Ovary (tissue), 9 donors: Measurements from ENCODE around the gene COMMD9. TPM values are rescaled to one million over a fixed set of nuclear protein-coding genes. Genes with fewer than 3 reads are reported as not detected.

ENCODE experiments used
- DNase-seq, 5 donors: peaks; one replicate each; pipeline ENCODE4 v3.0.0-alpha.2; 2019 to 2020
- H3K27ac ChIP-seq, 2 donors: fragments of 200-600 bp; one replicate each; pipeline versions ENCODE4 v1.5.1 to v1.8.0; 2019 to 2022
- H3K27me3 ChIP-seq: fragments of 200-600 bp; one replicate; pipeline ENCODE4 v1.8.0; 2022
- H3K36me3 ChIP-seq: fragments of 200-600 bp; sonication (generic); one replicate; pipeline ENCODE4 v1.5.1; 2019
- H3K4me1 ChIP-seq: one replicate; pipeline ENCODE4 v1.8.1; 2013; ENCODE audit warnings: mild to moderate bottlenecking, moderate library complexity; ENCODE audit not compliant: insufficient read depth
- H3K4me3 ChIP-seq: fragments of 200-600 bp; sonication (generic); one replicate; pipeline ENCODE4 v1.5.1; 2017
- H3K9me3 ChIP-seq, 2 donors: fragments of 200-600 bp in 1 of 2; sonication (generic) in 1 of 2; one replicate each; pipeline versions ENCODE4 v1.5.1 to v1.8.1; 2013 to 2019; ENCODE audit warnings: mild to moderate bottlenecking in 1 of 2, moderate library complexity in 1 of 2
- CTCF ChIP-seq, 3 donors: fragments of 450-650 bp in 2 of 3; fragments of 200-600 bp in 1 of 3; IDR thresholded peaks; one replicate each; pipeline versions ENCODE4 v1.5.1 to v1.8.0; 2016 to 2022; ENCODE audit warnings: antibody characterized with exemption in 3 of 3, mild to moderate bottlenecking in 1 of 3
- EP300 ChIP-seq: sonication (generic); formaldehyde crosslinking; IDR thresholded peaks from one replicate; pipeline ENCODE4 v1.6.1; 2017; ENCODE audit warnings: antibody characterized with exemption
- POLR2A ChIP-seq: fragments of 450-650 bp; IDR thresholded peaks from one replicate; pipeline ENCODE4 v1.6.1; 2017; ENCODE audit warnings: antibody characterized with exemption, mild to moderate bottlenecking, moderate library complexity
- WGBS, 3 donors: extraction: QIAGEN DNeasy Blood & Tissue Kit in 1 of 3; methylation state at CpG; one replicate each; pipeline versions ENCODE4 v1.1.5 to v1.1.7; 2013 to 2017; 5-methylcytosine and 5-hydroxymethylcytosine counted together
- intact Hi-C, 4 donors: fragments of 100-400 bp; cut with DNase I; formaldehyde crosslinking; loops; one replicate each; pipeline versions ENCODE4 v1.11.0 to v1.15.1; 2022 to 2023
- polyA plus RNA-seq, 2 donors: library from polyadenylated mRNA; stranded (reverse); fragments of 200-250 nt in 1 of 2; fragments of 350-450 nt in 1 of 2; fragmentation: Illumina TruSeq in 1 of 2; extraction: RNeasy Lipid Tissue Mini Kit (QIAGEN cat#74804) in 1 of 2; gene quantifications; one replicate each; pipeline ENCODE4 v1.2.3, GENCODE V29; 2013 to 2014
- total RNA-seq, 7 donors: library from RNA; depleted of rRNA in 2 of 7; stranded (reverse); fragments of >200 nt in 2 of 7; fragmentation: NEBNext Ultra II Directional in 3 of 7; extraction: Animal tissue kit (Norgen Biotek cat#: 25700) in 3 of 7; gene quantifications; one replicate each; pipeline versions ENCODE4 v1.1.0 to v1.2.4, GENCODE V29; 2016 to 2023
- donor health status: DM: no; HTN: no; CAD: no; lungs with moderate emphysema.
- donor health status: DM: no; HTN: no; CAD: no.
- donor health status: Bipolar disorder and iron deficiency.
- donor health status: DM: yes; HTN: yes; CAD: no.
- donor health status: DM: no; HTN: no; CAD: no.
- donor health status: DM: yes; HTN: yes; CAD: no.

The COMMD9 gene
- total and polyA plus RNA-seq, 9 donors = 18.4 to 51.5 (median 33.0) TPM

- WGBS, 3 donors = 31 to 66% (median 36%) methylated on average over 5 of the region's 5 CpGs
- no peak overlapping the region for H3K27ac ChIP-seq
- no peak for DNase-seq
- intact Hi-C loops = loop anchor here in 3 of 4 donors (10.0 kb wide), 2 partner anchors 98 to 428 kb away; no protein-coding TSS in a partner anchor
- H3K27me3 ChIP-seq = no peaks in the 10 kb centered on the region
- H3K4me3 ChIP-seq = no peak overlapping the region
- no peaks in the 10 kb centered on the region for H3K4me1 ChIP-seq
- peaks cover 0 to 3% of the 10 kb centered on the region in 2 donors for H3K9me3 ChIP-seq
- TF ChIP-seq CTCF (IDR thresholded peaks at IDR 0.05) (no peak), POLR2A (no peak), EP300 (no peak)
- no peaks in the 10 kb centered on the region for H3K36me3 ChIP-seq
Measured at GRCh38 chr11:36253238-36253637, 36.0 kb downstream of the COMMD9 start.

GRCh38 chr11:36251823-36252222 is 37.4 kb downstream of the COMMD9 start:
- intact Hi-C loops = loop anchor here in 3 of 4 donors (10.0 kb wide), 2 partner anchors 97 to 427 kb away; no protein-coding TSS in a partner anchor
- Histone ChIP-seq H3K9me3 (peaks cover 0 to 3% of the 10 kb centered on the region in 2 donors), H3K27ac (no peak overlapping the region), H3K36me3 (no peaks in the 10 kb centered on the region), H3K27me3 (no peaks in the 10 kb centered on the region), H3K4me3 (no peak overlapping the region), H3K4me1 (no peaks in the 10 kb centered on the region)
- TF ChIP-seq EP300 (no peak), POLR2A (no peak)
- WGBS, 3 donors = 85 to 89% (median 87%) methylated on average over 2 of the region's 2 CpGs
- DNase-seq = no peak

GRCh38 chr11:36249246-36249645 is 40.0 kb downstream of the COMMD9 start:
- Histone ChIP-seq H3K27ac (no peak overlapping the region), H3K27me3 (no peaks in the 10 kb centered on the region), H3K9me3 (no peaks in the 10 kb centered on the region), H3K4me1 (no peaks in the 10 kb centered on the region), H3K4me3 (no peak overlapping the region), H3K36me3 (no peaks in the 10 kb centered on the region)
- TF ChIP-seq EP300 = no peak
- TF ChIP-seq CTCF (IDR thresholded peaks at IDR 0.05) = no peak
- TF ChIP-seq POLR2A = no peak
- no peak for DNase-seq
- WGBS, 3 donors = 32 to 46% (median 43%) methylated on average over 2 of the region's 2 CpGs
- intact Hi-C loops = no loop called here

- H3K27ac ChIP-seq = no peak overlapping the region
- no peak for DNase-seq
- 87 to 93% (median 92%) methylated on average over 4 of the region's 4 CpGs for WGBS, 3 donors
- intact Hi-C loops = no loop called here
- no peaks in the 10 kb centered on the region for H3K27me3 ChIP-seq
- no peak overlapping the region for H3K4me3 ChIP-seq
- TF ChIP-seq CTCF (IDR thresholded peaks at IDR 0.05) (no peak), EP300 (no peak), POLR2A (no peak)
- no peaks in the 10 kb centered on the region for H3K36me3 ChIP-seq
- H3K4me1 ChIP-seq = no peaks in the 10 kb centered on the region
- no peaks in the 10 kb centered on the region for H3K9me3 ChIP-seq
Measured at GRCh38 chr11:36248436-36248835, 40.8 kb downstream of the COMMD9 start.

GRCh38 chr11:36247493-36247892 is 41.7 kb downstream of the COMMD9 start:
- no peaks in the 10 kb centered on the region for H3K27me3 ChIP-seq
- DNase-seq = no peak
- intact Hi-C loops = no loop called here
- no peaks in the 10 kb centered on the region for H3K9me3 ChIP-seq
- H3K36me3 ChIP-seq = no peaks in the 10 kb centered on the region
- H3K27ac ChIP-seq = no peak overlapping the region
- 32 to 50% (median 36%) methylated on average over 3 of the region's 3 CpGs for WGBS, 3 donors
- TF ChIP-seq CTCF (IDR thresholded peaks at IDR 0.05) (no peak), POLR2A (no peak), EP300 (no peak)
- H3K4me3 ChIP-seq = no peak overlapping the region
- no peaks in the 10 kb centered on the region for H3K4me1 ChIP-seq
